Inflammatory macrophage treated with lipopolysaccharide for 1 hour (primary cell): ENCODE results near the gene MAU2.
"Not testable (repeated sequence)": the region's sequence is repeated elsewhere in the genome, so short reads cannot be mapped to it uniquely, and the experiment has no call there.

Experiments used
- DNase-seq, 2 donors: peaks; one replicate each; pipeline ENCODE4 v3.0.0-alpha.2; 2020 to 2022

MAU2 gene

DNA sequence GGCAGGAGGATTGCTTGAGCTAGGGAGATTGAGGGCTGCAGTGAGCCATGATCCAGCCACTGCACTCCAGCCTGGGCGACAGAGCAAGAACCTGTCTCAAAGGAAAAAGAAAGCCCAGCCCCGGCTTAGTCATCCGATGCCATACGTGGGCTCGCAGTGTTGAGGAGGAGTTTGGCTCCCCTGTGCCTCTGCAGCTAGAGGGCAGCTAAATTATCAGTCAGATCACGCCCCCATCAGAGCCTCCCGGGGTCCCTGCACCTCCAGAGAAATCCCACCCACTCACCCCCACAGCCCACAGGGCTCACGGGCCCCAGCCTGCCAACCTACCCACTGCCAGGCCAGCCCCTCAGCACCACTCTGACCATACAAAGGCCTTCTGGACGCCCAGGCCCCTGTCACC lies 27.6 kb downstream of the MAU2 start:
- DNase-seq: no peak

DNA sequence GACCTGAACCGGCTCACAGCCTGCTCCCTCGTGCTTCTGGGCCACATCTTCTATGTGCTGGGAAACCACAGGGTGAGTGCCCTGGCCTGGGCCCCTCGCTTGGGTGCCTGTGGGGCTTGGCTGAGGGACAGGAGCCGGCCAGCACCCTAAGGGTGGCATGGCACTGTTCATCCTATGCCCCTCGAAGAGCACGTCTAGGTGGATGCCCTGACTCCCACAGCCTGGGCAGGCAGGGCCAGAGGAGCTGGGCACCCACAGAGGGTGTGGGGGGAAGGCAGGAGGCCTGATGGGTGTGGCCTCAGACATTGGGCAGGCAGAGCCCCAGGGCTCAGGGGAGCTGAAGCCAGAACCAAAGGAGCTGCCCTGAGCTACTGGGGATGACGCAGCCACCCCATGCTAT lies 28.7 kb downstream of the MAU2 start:
- no peak for DNase-seq

DNA sequence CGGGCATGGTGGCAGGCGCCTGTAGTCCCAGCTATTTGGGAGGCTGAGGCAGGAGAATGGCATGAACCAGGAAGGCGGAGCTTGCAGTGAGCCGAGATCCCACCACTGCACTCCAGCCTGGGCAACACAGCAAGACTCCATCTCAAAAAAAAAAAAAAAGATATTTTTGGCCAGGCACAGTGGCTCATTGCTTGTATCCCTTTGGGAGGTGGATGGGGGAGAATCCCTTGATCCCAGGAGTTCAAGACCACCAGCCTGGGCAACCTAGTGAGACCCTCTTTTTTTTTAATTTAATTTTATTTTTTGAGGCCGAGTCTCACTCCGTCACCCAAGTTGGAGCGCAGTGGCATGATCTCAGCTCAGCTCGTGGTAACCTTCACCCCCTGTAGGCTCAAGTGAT lies 30.1 kb downstream of the MAU2 start:
- DNase-seq: not testable (repeated sequence)

- DNase-seq: no peak
Observed at GRCh38 chr19:19352823-19353222, 32.2 kb downstream of the MAU2 start.

- no peak for DNase-seq
Observed at GRCh38 chr19:19354007-19354406, 33.4 kb downstream of the MAU2 start.

DNA sequence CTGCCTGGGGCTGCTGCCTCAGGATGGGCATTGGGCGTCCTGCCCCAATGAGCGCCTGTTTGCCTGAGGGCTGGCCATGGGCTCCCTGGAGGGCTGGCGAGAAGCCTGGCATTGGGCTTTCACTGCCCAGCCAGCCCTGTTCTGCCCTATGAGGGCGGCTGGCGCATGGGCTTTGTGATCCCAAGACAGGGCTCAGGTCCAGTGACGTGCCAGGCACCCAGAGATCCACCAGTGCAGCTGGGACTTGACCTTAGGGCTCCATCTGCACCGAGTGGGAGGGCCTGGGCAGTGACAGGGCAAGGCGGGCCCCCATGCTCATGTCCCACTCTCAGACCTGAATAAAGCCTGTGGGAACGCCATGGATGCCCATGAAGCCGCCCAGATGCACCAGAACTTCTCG lies 34.3 kb downstream of the MAU2 start:
- DNase-seq: no peak

GRCh38 chr19:19355606-19356139 lies 35.0 kb downstream of the MAU2 start:
- DNase-seq: no peak

DNA sequence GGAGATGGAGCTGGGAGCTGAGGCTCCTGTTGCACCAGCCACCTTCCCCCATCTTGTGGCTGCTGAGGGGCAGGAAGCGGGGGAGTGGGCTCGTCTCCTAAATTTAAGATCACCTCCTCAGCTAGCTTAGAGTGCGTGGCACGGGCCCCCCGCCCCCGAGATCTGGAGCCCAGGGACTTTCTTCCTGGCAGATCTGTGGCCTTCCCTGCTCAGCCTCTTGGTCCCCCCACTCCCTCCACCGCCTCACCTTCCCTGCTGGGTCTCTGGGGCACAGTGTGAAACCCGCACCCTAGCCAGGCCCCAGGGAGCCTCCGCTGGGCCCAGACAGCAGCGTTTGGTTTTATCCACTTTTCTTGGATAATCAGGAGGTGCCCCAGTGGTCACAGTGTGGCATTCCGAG lies 35.9 kb downstream of the MAU2 start:
- DNase-seq: no peak

DNA sequence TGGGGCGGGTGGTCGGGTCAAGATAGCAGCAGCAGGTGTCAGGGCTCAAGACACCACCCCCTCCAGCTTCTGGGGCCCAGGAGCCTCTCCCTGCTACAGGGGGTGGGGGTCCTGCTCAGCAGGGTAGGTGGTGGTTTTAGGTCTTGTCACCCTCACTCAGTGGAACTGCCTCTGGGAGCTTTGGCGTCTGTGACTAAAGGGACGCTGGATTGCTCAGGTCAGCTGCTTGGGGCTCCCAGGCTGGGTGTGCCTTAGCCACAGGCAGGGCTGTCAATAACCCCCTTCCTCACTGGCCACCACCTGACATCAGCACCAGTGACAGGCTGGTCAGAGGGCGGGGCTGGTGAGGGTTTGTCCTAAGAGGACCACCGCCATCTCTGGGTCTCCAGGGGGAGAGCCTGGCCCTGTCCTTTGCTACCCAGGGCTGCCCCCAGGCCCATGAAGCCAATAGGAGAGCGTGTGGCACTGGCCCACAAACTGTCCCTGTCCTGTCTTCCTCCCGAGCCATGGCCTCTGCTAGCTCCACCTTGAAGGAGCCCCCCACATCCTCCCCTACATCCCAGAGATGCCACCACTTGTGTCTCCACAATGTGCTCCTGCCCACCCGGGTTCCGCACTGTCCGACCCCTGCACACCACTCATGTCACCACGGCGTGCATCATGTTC lies 36.4 kb downstream of the MAU2 start:
- no peak for DNase-seq

GRCh38 chr19:19361075-19361594 lies 40.5 kb downstream of the MAU2 start:
- DNase-seq: peak; percentile 78 to 97

GRCh38 chr19:19362075-19362474 lies 41.4 kb downstream of the MAU2 start:
- no peak for DNase-seq

DNA sequence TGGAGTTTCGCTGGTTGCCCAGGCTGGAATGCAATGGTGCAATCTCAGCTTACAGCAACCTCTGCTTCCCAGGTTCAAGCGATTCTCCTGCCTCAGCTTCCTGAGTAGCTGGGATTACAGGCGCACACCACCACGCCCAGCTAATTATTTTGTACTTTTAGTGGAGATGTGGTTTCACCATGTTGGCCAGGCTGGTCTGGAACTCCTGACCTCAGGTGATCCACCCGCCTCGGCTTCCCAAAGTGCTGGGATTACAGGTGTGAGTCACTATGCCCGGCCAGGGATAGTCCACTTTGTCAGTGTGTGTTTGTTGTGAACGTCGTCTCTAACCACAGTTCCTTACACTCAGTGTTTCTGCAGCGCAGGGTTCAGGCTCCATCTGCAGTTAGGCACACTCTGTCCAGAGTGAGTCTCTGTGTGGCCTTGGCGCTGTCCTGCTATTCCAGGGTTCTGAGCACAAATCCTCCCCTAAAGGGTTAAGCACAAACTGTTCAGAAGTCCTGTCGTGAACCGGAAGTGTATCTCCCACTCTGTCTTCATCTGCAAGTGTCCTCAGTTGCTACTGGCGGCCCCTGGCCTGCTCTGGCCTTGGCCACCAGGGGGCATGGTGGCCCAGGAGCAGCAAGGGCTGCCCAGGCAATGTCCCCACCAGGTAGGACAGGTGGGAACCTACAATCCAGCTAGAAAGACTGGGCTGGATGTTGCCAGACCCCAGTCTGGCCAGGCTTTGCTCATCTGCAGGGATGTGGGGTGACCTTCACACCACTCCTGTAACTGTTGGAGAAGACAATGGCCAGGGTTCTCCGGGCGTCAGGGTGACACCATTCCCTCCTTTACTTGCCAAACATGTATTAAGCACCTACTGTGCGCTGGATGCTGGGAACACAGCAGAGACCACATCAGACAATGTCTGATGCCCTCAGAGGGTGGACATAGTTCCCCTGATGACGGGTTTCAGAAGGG lies 46.1 kb downstream of the MAU2 start:
- peak; percentile 73 for DNase-seq

GRCh38 chr19:19368087-19368486 lies 47.5 kb downstream of the MAU2 start:
- no peak for DNase-seq

DNA sequence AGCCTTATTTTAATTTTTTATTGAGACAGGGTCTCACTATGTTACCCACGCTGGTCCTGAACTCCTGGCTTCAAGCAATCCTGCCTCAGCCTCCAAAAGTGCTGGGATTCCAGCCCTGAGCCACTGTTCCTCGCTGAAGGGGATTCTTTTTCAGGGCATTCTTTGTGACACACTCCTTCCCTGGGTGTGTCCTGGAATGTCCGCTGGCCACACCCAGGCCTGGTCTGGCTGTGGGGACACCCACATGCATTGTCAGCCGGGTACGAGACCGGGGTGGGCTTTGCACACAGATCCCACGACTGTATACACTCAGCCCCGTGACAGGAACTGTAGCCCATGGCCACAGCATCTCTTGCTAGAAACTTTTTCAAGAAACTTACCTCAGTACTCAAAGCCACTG lies 50.4 kb downstream of the MAU2 start:
- no peak for DNase-seq

DNA sequence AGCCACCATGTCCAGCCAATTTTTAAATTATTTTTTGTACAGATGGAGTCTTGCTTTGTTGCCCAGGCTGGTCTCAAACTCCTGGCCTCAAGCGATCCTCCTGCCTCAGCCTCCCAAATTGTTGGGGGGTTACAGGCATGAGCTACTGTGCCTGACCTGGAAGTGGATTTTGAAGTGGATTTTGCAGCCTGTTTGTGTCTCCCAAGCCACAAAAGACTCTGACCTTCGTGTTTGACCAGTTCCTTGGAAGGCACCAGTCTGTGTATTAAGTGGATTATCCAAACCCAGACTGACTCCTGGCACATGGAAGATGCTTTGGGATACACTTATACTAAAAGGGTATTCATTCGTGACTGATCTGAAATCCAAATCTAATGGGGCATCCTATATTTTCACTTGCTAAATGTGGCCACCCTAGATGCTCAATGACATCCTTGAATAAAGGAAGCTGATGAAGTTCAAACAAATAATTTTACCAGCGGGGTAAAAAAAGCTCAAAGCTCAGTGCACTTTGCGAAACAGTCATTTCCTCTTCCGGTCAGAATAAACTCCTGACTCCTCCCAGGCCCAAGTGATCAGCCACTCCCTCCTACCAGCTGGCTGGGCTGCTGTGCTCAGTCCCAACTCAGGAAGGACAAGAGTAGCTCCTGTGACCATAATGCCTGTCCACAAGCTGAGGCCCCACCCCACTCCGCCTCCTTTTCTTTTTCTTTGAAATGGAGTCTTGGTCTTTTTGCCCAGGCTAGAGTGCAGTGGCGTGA lies 52.2 kb downstream of the MAU2 start:
- peak; percentile 85 to 87 for DNase-seq

- DNase-seq: no peak
Observed at GRCh38 chr19:19379527-19379926, 58.9 kb downstream of the MAU2 start.

GRCh38 chr19:19380316-19380715 lies 59.7 kb downstream of the MAU2 start:
- DNase-seq: not testable (repeated sequence)

GRCh38 chr19:19381007-19381926 lies 60.6 kb downstream of the MAU2 start:
- DNase-seq: no peak

DNA sequence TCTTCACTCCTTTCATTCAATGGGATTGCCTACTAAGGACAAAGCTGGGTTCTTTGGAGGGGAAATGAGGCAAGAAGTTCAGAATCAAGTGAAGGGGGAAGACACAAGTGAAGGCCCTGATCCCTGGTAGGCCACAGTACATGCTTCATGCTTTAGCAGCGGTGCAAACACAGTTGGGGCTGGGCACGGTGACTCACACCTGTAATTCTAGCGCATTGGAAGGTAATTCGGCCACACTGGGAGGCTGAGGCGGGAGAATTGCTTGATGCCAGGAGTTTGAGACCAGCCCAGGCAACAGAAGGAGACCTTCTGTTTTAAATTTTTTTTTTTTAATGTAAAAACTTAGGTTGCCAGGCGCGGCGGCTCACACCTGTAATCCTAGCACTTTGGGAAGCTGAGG lies 61.5 kb downstream of the MAU2 start:
- no peak for DNase-seq

DNA sequence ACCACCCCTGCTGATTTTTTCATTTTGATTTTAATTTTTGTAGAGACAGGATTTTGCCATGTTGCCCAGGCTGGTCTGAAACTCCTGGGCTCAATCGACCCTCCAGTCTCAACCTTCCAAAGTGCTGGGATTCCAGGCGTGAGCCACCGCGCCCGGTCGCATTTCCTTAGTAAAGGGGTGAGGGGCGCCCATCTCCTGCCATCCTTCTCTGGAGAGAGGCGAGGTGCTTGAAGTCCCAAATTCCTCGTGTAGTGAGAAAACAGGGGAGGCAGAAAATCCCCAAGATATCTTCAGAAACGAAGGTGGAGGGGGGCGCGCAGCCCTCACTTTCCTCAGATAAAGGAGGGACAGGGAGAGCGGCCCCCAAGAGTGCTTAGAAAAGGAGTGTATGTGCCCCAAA lies 63.9 kb downstream of the MAU2 start:
- no peak for DNase-seq

DNA sequence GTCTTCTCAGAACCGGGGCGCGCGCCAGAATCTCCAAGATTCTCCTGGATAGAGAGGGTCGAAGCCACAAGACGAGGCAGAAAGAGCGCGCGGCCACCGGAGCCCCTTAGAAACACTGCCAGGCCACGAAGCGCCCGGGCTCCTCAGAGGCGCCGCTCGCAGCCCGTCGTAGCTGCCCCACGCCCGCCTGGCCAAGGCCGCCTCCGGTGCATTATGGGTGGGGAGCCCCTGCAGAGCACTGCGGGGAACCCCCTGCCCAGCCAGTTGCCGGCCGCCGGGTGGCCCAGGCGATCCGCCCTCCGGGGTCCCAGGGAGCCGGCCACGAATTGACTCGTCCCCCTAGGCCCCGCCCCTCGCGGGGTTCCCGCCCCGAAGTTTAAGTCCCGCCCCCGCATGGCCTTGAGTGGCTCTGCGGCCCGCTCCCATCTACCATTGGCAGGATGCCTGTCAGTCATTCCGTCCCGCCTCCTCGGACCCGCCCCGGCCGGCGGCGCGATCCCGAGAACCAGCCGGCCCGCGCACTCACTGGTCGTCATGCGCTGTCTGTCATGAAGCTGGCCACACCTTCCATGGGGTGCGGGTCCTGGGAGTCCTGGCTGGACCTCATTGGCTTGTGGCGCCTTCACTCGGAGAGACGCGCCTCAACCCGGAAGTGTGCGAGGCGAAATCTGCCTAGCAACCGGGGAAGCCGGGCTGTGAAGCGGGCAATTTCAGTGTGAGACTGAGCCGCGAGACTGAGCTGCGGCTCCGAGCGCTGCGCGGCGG lies 64.7 kb downstream of the MAU2 start:
- peak; percentile 99 to 100 for DNase-seq
